ENCODE measurements around the gene ZNF343.

DNA sequence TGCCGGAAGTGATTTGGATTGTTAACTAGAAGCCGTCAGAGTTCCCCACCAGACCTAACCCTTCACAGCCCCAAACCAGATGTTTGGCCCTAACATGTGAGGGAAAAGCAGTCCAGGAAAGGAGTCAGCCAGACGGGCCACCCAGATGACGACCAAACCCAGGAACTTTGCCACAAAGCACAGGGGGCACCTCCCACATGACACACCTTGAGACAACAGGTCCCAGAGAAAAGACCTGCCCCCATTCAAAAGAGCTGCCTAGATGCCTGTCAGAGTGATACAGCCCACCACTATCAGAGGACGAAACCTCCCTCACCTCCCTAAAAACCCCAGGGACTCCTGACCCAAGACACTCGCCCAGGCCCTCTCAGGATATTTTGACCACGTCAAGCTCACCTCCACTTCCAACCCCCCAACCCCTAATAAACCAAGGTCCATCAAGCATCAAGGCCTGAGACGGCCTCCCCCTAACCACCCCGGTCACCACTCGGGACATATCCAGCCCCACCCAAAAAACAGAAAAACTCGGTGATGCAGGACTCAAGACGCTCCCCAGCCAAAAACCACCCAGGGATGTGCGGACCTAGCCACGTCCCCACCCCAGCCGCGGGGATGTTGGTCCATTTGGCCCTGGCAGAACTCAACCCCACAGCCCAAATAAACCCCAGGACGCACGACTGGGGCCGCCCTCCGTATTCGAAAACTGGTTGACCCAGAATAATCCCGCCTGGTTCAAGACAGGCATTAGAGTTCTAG lies 662 bp downstream of the ZNF343 start:
- TF ChIP-seq POLR2A (IDR thresholded peaks at IDR 0.05) = no peak
- TF ChIP-seq, protein P1, sequence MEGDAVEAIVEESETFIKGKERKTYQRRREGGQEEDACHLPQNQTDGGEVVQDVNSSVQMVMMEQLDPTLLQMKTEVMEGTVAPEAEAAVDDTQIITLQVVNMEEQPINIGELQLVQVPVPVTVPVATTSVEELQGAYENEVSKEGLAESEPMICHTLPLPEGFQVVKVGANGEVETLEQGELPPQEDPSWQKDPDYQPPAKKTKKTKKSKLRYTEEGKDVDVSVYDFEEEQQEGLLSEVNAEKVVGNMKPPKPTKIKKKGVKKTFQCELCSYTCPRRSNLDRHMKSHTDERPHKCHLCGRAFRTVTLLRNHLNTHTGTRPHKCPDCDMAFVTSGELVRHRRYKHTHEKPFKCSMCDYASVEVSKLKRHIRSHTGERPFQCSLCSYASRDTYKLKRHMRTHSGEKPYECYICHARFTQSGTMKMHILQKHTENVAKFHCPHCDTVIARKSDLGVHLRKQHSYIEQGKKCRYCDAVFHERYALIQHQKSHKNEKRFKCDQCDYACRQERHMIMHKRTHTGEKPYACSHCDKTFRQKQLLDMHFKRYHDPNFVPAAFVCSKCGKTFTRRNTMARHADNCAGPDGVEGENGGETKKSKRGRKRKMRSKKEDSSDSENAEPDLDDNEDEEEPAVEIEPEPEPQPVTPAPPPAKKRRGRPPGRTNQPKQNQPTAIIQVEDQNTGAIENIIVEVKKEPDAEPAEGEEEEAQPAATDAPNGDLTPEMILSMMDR (IDR thresholded peaks at IDR 0.05) = no peak
